SK-N-SH (cell line): ENCODE measurements around the gene RAI14. TPM values are rescaled to one million over a fixed set of nuclear protein-coding genes. Genes with fewer than 3 reads are reported as not detected.

Experiments used
- CTCF ChIA-PET: fragments of 300-600, 350-600 bp; formaldehyde crosslinking; extraction: SDS; loops from one replicate; lab custom pipeline; 2021; lab: Yijun Ruan, JAX
- POLR2A ChIA-PET: fragments of 350-600 bp; sonication (Branson Sonifier 250); formaldehyde crosslinking; extraction: SDS; loops from one replicate; lab custom pipeline; 2020; ENCODE audit warnings: antibody characterized with exemption, inconsistent platforms; lab: Yijun Ruan, JAX
- DNase-seq: peaks from one replicate; pipeline ENCODE4 v3.0.0; 2012
- H2AFZ ChIP-seq: fragments of 200-600 bp; sonication (generic); 2 replicates; pipeline ENCODE4 v1.8.1; 2016; ENCODE audit warnings: antibody characterized with exemption, mild to moderate bottlenecking, low read depth
- H3F3A ChIP-seq: fragments of 200-600 bp; sonication (generic); replicated peaks from 2 replicates; pipeline ENCODE3; 2016; ENCODE audit warnings: antibody characterized with exemption, mild to moderate bottlenecking; ENCODE audit not compliant: insufficient read depth
- H3K27ac ChIP-seq, 2 experiments: fragments of 200-500 bp in 1 of 2; fragments of 200-600 bp in 1 of 2; sonication (Bioruptor generic) in 1 of 2; sonication (generic), shearing (Covaris generic) in 1 of 2; 2 replicates each; pipeline versions ENCODE4 v1.5.1 to v1.6.1; 2014 to 2016; ENCODE audit warnings: low read depth in 2 of 2, inconsistent platforms in 1 of 2, low read length in 1 of 2, mild to moderate bottlenecking in 1 of 2, mixed read lengths in 1 of 2
- H3K27me3 ChIP-seq: fragments of 200-600 bp; sonication (generic), shearing (Covaris generic); 2 replicates; pipeline ENCODE4 v1.6.1; 2016; ENCODE audit warnings: mixed run types; ENCODE audit not compliant: insufficient read depth
- H3K36me3 ChIP-seq, 2 experiments: fragments of 200-500 bp in 1 of 2; fragments of 200-600 bp in 1 of 2; sonication (Bioruptor generic) in 1 of 2; sonication (generic) in 1 of 2; replicated peaks in 1 of 2; 2 replicates each; pipeline versions ENCODE3 to v1.5.1; 2014 to 2016; ENCODE audit warnings: low read length in 1 of 2, mild to moderate bottlenecking in 1 of 2; ENCODE audit not compliant: insufficient read depth in 2 of 2, control insufficient read depth in 1 of 2
- H3K4me1 ChIP-seq, 2 experiments: fragments of 200-500 bp in 1 of 2; fragments of 200-600 bp in 1 of 2; sonication (Bioruptor generic) in 1 of 2; sonication (generic), shearing (Covaris generic) in 1 of 2; 2 replicates each; pipeline versions ENCODE4 v1.5.1 to v1.6.1; 2014 to 2016; ENCODE audit warnings: low read depth in 1 of 2, low read length in 1 of 2, mixed run types in 1 of 2; ENCODE audit not compliant: insufficient read depth in 2 of 2, control insufficient read depth in 1 of 2
- H3K4me2 ChIP-seq: fragments of 200-600 bp; sonication (generic), shearing (Covaris generic); 2 replicates; pipeline ENCODE4 v1.6.1; 2017; ENCODE audit warnings: mixed run types
- H3K4me3 ChIP-seq, 2 experiments: fragments of 200-500 bp in 1 of 2; fragments of 200-600 bp in 1 of 2; sonication (Bioruptor generic) in 1 of 2; sonication (generic), shearing (Covaris generic) in 1 of 2; 2 replicates each; pipeline versions ENCODE4 v1.5.1 to v1.8.1; 2014 to 2016; ENCODE audit warnings: low read depth in 2 of 2, inconsistent platforms in 1 of 2, low read length in 1 of 2, mild to moderate bottlenecking in 1 of 2, mixed read lengths in 1 of 2, moderate library complexity in 1 of 2
- H3K79me2 ChIP-seq: fragments of 200-600 bp; sonication (generic); 2 replicates; pipeline ENCODE4 v1.8.1; 2017; ENCODE audit warnings: mild to moderate bottlenecking; ENCODE audit not compliant: insufficient read depth
- H3K9ac ChIP-seq: fragments of 200-600 bp; sonication (generic); 2 replicates; pipeline ENCODE4 v1.6.1; 2017; ENCODE audit warnings: mixed run types
- H3K9me2 ChIP-seq: fragments of 200-600 bp; sonication (generic); 2 replicates; pipeline ENCODE4 v1.6.1; 2017; ENCODE audit warnings: mixed run types
- H3K9me3 ChIP-seq: fragments of 200-600 bp; sonication (generic); 2 replicates; pipeline ENCODE4 v1.6.1; 2017; ENCODE audit warnings: mixed run types, mild to moderate bottlenecking, moderate library complexity
- H4K20me1 ChIP-seq: fragments of 200-600 bp; sonication (generic); 2 replicates; pipeline ENCODE4 v1.6.1; 2017; ENCODE audit warnings: mild to moderate bottlenecking, mixed run types; ENCODE audit not compliant: insufficient read depth
- ELF1 ChIP-seq: IDR thresholded peaks from 2 replicates; pipeline ENCODE4 v1.4.0; 2012
- EP300 ChIP-seq, 2 experiments: IDR thresholded peaks; 2 replicates each; pipeline versions ENCODE4 v1.4.0 to v1.6.1; 2012; ENCODE audit warnings: borderline replicate concordance in 1 of 2, low read depth in 1 of 2, low read length in 1 of 2
- FOXJ3 ChIP-seq: sonication (generic); formaldehyde crosslinking; IDR thresholded peaks from 2 replicates; pipeline ENCODE4 v1.5.1; 2020; ENCODE audit warnings: mild to moderate bottlenecking, missing genetic modification reagents
- IRF3 ChIP-seq: fragments of 150-350 bp; IDR thresholded peaks from 2 replicates; pipeline ENCODE4 v1.6.1; 2016; ENCODE audit warnings: mild to moderate bottlenecking, low read depth, low read length
- JUND ChIP-seq: IDR thresholded peaks from 2 replicates; pipeline ENCODE4 v1.4.0; 2012
- PBX3 ChIP-seq: IDR thresholded peaks from 2 replicates; pipeline ENCODE4; 2012
- RFX5 ChIP-seq: IDR thresholded peaks from 2 replicates; pipeline ENCODE4 v1.6.1; 2012; ENCODE audit warnings: mild to moderate bottlenecking, improper control_type of control experiment, low read length
- RXRA ChIP-seq: IDR thresholded peaks from 2 replicates; pipeline ENCODE4 v1.4.0; 2012; ENCODE audit warnings: low read depth, mild to moderate bottlenecking, borderline replicate concordance
- SMC3 ChIP-seq: IDR thresholded peaks from 2 replicates; pipeline ENCODE4 v1.6.1; 2012; ENCODE audit warnings: low read depth, low read length, improper control_type of control experiment
- TEAD4 ChIP-seq: IDR thresholded peaks from 2 replicates; pipeline ENCODE4 v1.4.0; 2012; ENCODE audit warnings: mild to moderate bottlenecking, borderline replicate concordance; ENCODE audit not compliant: insufficient read depth
- YY1 ChIP-seq: IDR thresholded peaks from 2 replicates; pipeline ENCODE4 v1.4.0; 2012; ENCODE audit warnings: low read depth, mild to moderate bottlenecking
- ZBTB33 ChIP-seq: IDR thresholded peaks from 2 replicates; pipeline ENCODE4 v1.4.0; 2012; ENCODE audit warnings: low read depth, borderline replicate concordance
- WGBS: methylation state at CpG from one replicate; pipeline ENCODE4 v1.1.6; 2017; ENCODE audit warnings: low lambda C conversion rate; 5-methylcytosine and 5-hydroxymethylcytosine counted together
- polyA plus RNA-seq, 3 experiments: library from polyadenylated mRNA; depleted of rRNA; stranded (reverse); fragments of >200 nt; gene quantifications; 2 replicates each; pipeline ENCODE4 v1.2.3, GENCODE V29; 2012

The RAI14 gene
- polyA plus RNA-seq, 1 of the 3 experiments (the other 2 are of a cell fraction), result 53.2 TPM

GRCh38 chr5:34648039-34648839 lies 7.9 kb upstream of the RAI14 start:
- Histone ChIP-seq H3F3A (peaks cover 12% of the 10 kb centered on the region), H4K20me1 (no peaks in the 10 kb centered on the region), H3K9me2 (no peaks in the 10 kb centered on the region), H2AFZ (no peak overlapping the region), H3K27me3 (no peaks in the 10 kb centered on the region), H3K4me2 (no peak overlapping the region), H3K4me3 (no peak overlapping the region), H3K9me3 (no peaks in the 10 kb centered on the region), H3K36me3 (no peaks in the 10 kb centered on the region), H3K4me1 (no peaks in the 10 kb centered on the region; a peak in 1 of 4 replicates), H3K9ac (no peak overlapping the region), H3K79me2 (no peaks in the 10 kb centered on the region), H3K27ac (no peak overlapping the region)
- ChIA-PET POLR2A (no interaction called here), CTCF (no interaction called here)
- WGBS, result 47% methylated on average over 5 of the region's 5 CpGs
- DNase-seq, result no peak
- TF ChIP-seq RXRA (no peak), FOXJ3 (CRISPR knock-in tag) (no peak), YY1 (no peak), ZBTB33 (no peak), EP300 (IDR thresholded peaks at IDR 0.05; ENCODE audit: borderline replicate concordance in 1 of 2, low read depth in 1 of 2, low read length in 1 of 2) (no peak), IRF3 (no peak), JUND (no peak), SMC3 (no peak), PBX3 (no peak), TEAD4 (no peak), RFX5 (no peak)

GRCh38 chr5:34648840-34649158 lies 7.3 kb upstream of the RAI14 start:
- no peaks in the 10 kb centered on the region for H4K20me1 ChIP-seq
- H3K79me2 ChIP-seq, result no peaks in the 10 kb centered on the region
- H3K4me3 ChIP-seq, result no peak overlapping the region
- no peak for DNase-seq
- H3K4me1 ChIP-seq, result no peaks in the 10 kb centered on the region; a peak in 1 of 4 replicates
- H3K4me2 ChIP-seq, result no peak overlapping the region
- ChIA-PET CTCF (no interaction called here), POLR2A (no interaction called here)
- H2AFZ ChIP-seq, result no peak overlapping the region
- H3K9ac ChIP-seq, result no peak overlapping the region
- peaks cover 12% of the 10 kb centered on the region for H3F3A ChIP-seq
- TF ChIP-seq ELF1, result no peak
- WGBS, result 88% methylated on average over 2 of the region's 2 CpGs
- H3K9me3 ChIP-seq, result no peaks in the 10 kb centered on the region
- no peaks in the 10 kb centered on the region for H3K36me3 ChIP-seq
- H3K9me2 ChIP-seq, result no peaks in the 10 kb centered on the region
- H3K27ac ChIP-seq, result no peak overlapping the region
- no peaks in the 10 kb centered on the region for H3K27me3 ChIP-seq
